Measurements from ENCODE around the gene MYOF. TPM values are rescaled to one million over a fixed set of nuclear protein-coding genes. Genes with fewer than 3 reads are reported as not detected.

MYOF gene
- total RNA-seq, 1 experiment from 2014 or later: 3.0 TPM

DNA sequence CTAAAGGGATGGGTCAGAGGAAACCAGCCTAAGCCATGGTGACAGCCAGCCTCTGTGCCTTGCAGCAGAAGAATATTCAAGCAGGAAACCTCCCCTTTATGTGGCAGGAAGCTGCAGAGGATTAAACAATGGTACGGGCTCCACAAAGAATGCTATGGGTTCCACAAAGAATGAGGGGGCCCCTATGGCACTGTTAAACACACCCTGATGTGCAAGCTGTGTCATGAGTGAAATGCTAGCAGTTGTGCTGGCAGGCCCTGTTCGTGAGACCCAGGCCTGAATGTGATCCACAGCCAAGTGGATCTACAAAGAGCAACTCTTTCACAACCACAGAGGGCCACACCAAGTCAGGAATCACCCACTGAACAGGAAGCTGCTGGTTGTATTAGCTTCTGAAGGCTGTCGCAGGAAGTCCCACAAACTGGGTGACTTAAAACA lies 68.9 kb downstream of the MYOF start:
- no peaks in the 10 kb centered on the region for H3K27me3 ChIP-seq (ENCODE audit: control insufficient read depth, insufficient read depth, low read length)
- no peak overlapping the region for H3K4me3 ChIP-seq (ENCODE audit: insufficient read depth, low read depth, low read length)
- no peaks in the 10 kb centered on the region for H3K36me3 ChIP-seq (replicated peaks; ENCODE audit: control insufficient read depth, insufficient read depth, low read length)
- DNase-seq: no peak

DNA sequence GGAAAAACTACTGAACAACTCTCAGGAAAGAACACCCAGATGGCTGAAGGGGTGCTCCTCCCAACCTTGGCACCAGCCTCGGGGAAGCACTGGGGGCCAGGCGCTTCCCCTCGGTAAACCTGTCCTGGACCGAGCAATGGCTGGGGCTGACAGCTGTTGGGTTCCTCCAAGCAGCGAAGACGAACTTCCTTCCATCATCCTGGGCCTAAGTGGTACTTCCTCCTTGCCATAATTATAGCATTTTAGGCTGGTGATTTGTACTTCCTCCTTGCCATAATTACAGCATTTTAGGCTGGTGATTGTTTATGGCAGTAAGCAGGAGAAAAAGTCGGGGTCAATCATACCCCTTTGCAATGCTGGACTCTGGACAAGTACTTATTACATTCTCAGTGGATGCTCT lies 69.3 kb downstream of the MYOF start:
- H3K4me3 ChIP-seq (ENCODE audit: insufficient read depth, low read depth, low read length): no peak overlapping the region
- no peaks in the 10 kb centered on the region for H3K27me3 ChIP-seq (ENCODE audit: control insufficient read depth, insufficient read depth, low read length)
- no peak for DNase-seq
- no peaks in the 10 kb centered on the region for H3K36me3 ChIP-seq (replicated peaks; ENCODE audit: control insufficient read depth, insufficient read depth, low read length)

DNA sequence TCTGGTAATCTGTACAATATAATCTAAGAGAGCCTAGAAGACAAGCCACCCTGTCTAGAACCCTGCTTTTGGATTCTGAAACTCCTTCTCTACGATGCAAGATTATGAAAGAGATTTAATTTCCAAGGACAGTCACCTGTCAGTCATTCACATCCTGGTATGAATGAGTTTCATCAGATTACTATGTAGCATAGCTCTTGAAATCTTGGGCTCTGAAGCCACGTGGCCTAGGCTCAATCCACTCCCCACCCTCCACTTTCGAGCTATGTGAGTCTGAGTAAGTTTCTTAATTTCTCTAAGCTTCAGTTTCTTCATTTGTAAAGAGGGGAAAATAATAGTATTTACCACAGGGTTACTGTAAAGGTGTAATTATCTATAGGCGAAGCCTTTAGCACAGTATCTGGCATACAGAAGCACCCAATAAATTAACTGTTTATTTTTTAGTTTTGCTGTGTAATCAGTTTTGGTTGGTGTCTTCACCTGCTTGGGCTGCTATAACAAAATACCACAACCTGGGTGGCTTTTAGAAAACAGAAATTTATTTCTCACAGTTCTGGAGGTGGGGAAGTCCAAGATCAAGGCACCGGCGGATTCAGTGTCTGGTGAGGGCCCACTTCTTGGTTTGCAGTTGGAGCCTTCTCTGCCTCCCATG lies 71.3 kb downstream of the MYOF start:
- no peaks in the 10 kb centered on the region for H3K36me3 ChIP-seq (replicated peaks; ENCODE audit: control insufficient read depth, insufficient read depth, low read length)
- no peak for DNase-seq
- no peak overlapping the region for H3K4me3 ChIP-seq (ENCODE audit: insufficient read depth, low read depth, low read length)
- H3K27me3 ChIP-seq (ENCODE audit: control insufficient read depth, insufficient read depth, low read length): no peaks in the 10 kb centered on the region

DNA sequence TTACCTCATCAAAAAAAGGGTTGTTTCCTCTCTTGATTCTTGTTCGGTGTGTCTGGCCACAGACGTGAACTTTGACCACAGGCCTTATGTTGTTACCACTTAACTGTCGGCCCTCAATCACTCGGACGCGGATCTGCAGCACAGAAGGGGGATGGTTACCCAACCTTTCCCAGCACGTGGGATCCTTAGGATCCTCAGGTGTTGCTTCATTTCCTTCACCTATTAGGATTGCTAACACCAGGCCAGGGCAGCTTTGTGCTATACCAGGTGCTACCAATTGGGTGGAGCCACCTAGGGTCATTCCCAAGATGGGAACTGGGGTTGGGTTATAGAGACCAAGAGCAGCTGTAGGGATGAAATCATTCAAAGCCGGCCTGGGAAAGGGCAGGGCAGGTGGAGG lies 73.4 kb downstream of the MYOF start:
- DNase-seq: no peak
- Histone ChIP-seq H3K4me3 (ENCODE audit: insufficient read depth, low read depth, low read length) (no peak overlapping the region), H3K36me3 (replicated peaks; ENCODE audit: control insufficient read depth, insufficient read depth, low read length) (no peaks in the 10 kb centered on the region), H3K27me3 (ENCODE audit: control insufficient read depth, insufficient read depth, low read length) (no peaks in the 10 kb centered on the region)

DNA sequence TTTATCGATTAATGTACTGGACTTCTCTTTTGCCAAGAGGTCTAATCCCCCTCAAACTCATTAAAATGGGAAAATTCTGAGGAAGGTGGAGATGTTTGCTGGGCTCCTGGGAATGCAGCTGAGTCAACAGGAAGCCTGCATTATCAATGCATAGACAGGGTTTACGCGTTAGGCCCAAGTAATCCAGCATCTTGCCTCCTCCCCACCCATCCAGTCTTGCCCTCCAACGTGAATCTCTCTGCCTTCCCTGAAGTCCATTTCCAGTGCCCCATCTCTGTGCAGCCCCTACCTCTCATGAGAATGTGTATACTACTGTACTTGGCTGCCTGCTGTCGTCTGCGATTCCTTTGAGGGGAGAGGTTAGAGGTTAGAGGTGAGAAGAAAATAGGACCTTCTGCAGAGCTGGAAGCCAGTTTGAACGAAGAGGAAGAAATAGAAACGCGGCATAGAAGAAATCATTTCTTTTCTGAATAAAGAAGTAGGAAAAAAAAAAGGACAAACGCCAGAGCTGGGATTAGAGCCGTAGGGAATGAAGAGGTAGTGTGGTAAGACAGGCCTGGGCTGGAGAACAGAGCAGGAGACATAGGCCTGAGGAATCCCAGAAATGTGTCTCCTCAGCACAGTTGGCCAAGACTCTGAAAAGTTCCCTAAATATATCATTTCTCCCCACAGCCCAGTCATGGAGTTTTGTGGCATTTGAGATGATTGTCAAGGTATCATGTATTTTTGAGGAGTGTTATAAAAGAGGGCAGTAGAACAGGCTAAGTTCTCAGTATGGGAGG lies 75.6 kb downstream of the MYOF start:
- Histone ChIP-seq H3K27me3 (ENCODE audit: control insufficient read depth, insufficient read depth, low read length) (no peaks in the 10 kb centered on the region), H3K36me3 (replicated peaks; ENCODE audit: control insufficient read depth, insufficient read depth, low read length) (no peaks in the 10 kb centered on the region)

DNA sequence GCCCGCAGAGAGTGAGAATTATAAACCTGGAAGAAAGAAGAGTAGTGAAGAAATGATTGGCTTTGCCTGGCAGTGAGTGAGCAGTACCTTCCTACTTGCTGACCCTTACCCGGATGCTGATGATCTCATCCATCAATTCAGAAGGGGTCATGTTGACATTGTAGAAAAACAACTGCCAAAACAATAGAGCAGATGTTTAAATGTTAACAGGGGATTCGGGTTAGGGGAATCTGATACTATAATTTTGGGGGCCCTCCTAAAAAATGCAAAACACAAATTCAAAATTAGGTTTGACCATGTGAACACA lies 78.1 kb downstream of the MYOF start:
- H3K4me3 ChIP-seq (ENCODE audit: insufficient read depth, low read depth, low read length): no peak overlapping the region
- H3K27me3 ChIP-seq (ENCODE audit: control insufficient read depth, insufficient read depth, low read length): no peaks in the 10 kb centered on the region
- H3K36me3 ChIP-seq (replicated peaks; ENCODE audit: control insufficient read depth, insufficient read depth, low read length): no peaks in the 10 kb centered on the region
- DNase-seq: no peak

More for the DNA sequence above, 75.6 kb downstream of the MYOF start:
- H3K4me3 ChIP-seq (ENCODE audit: insufficient read depth, low read depth, low read length): no peak overlapping the region
- DNase-seq: no peak

DNA sequence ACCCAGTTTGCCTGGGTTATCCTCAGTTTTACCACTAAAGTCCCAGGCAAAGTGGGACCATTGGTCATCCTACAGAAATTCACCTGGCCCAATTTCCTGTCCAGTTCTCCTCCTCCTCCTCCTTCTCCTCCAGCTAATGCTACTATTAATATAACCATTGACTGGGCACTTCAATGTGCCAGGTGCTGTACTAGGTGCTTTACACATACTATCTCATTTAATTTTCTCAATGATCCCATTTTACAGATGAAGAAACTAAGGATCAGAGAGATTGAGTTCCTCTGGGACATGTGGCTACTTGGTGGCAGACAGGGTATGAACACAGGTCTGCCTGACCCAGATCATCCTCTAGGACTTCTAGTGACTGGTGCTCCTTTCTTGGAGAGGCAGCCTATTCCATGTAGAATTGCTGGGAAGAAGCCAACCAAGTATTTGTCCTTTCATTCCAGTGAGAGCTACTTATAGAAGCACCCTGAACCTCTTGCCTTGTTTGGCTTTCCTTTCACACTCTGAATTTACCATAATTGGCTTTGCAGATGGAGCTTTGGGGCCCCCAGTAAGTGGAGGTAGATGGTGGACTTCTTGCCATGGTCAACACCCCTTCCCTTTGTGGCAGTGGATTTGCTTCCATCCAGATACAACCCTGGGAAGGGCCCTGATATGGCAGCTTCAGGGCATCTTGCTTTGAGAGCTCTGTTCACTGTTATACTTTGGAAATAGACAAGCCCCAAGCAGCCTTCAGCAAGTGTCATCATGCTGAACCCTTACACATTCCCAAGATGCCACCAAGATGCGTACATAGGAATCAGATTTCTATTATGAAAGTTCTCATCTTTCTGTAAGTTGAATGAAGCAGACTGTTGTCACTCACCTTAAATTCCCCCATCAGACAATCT lies 78.7 kb downstream of the MYOF start:
- H3K36me3 ChIP-seq (replicated peaks; ENCODE audit: control insufficient read depth, insufficient read depth, low read length): no peaks in the 10 kb centered on the region
- no peaks in the 10 kb centered on the region for H3K27me3 ChIP-seq (ENCODE audit: control insufficient read depth, insufficient read depth, low read length)
- DNase-seq: no peak
- H3K4me3 ChIP-seq (ENCODE audit: insufficient read depth, low read depth, low read length): no peak overlapping the region

DNA sequence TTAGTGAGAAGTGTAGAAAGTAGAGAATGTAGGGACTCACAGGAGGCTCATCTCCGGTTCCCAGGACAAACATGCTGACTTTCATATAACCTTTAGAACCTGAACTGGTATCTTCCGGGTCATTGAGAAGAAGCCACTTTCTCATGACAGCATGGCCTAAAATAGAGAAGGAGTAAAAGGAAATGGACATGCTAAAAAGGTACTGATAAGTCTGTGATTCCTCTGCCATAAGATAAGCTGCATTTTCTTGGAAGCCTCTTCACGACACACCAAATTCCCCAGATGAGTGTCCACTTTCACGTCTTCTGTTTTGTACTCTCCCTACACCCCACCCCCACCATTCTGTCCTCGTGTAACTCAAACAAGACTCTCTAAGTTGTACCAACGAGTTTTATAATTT lies 79.9 kb downstream of the MYOF start:
- Histone ChIP-seq H3K36me3 (replicated peaks; ENCODE audit: control insufficient read depth, insufficient read depth, low read length) (no peaks in the 10 kb centered on the region), H3K27me3 (ENCODE audit: control insufficient read depth, insufficient read depth, low read length) (no peaks in the 10 kb centered on the region), H3K4me3 (ENCODE audit: insufficient read depth, low read depth, low read length) (no peak overlapping the region)
- DNase-seq: no peak

DNA sequence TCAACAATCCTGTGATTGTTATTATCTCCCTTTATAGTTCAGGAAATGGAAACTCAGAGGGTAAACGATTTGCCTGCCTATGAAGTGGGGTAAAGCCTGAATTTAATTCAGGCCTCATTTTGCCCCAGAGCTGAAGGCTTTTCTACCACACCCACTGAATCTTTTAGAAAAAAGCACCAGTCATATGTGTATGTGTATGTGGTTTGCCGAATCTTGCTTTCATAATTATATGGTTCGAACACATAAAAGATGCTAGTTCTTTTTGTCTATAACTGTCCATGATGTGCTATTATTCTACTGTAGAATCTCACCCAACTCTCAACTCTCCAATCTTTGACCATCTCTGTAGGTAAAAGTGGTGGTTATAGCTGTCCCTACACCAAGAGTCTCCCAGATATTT lies 83.6 kb downstream of the MYOF start:
- Histone ChIP-seq H3K4me3 (ENCODE audit: insufficient read depth, low read depth, low read length) (no peak overlapping the region), H3K36me3 (replicated peaks; ENCODE audit: control insufficient read depth, insufficient read depth, low read length) (no peaks in the 10 kb centered on the region), H3K27me3 (ENCODE audit: control insufficient read depth, insufficient read depth, low read length) (no peaks in the 10 kb centered on the region)
- DNase-seq: no peak

DNA sequence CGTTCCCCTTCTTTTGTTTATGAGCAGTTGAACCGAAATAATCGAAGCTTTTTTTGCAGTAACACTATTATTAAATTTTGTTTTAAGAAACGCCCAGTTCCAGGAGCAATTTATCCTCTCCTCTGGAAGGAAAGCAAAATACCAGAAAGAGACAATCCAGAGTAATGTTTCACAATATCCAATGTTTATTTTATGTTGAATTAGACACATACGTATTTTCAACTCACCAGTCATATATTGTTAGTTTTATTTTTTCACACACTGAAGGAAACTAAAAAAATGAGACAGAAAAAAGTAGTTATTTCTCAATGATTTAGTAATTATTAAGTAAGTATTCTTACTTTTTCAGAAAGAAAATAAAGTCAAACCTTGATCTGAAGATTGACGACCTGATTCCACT lies 85.1 kb downstream of the MYOF start:
- no peaks in the 10 kb centered on the region for H3K36me3 ChIP-seq (replicated peaks; ENCODE audit: control insufficient read depth, insufficient read depth, low read length)

DNA sequence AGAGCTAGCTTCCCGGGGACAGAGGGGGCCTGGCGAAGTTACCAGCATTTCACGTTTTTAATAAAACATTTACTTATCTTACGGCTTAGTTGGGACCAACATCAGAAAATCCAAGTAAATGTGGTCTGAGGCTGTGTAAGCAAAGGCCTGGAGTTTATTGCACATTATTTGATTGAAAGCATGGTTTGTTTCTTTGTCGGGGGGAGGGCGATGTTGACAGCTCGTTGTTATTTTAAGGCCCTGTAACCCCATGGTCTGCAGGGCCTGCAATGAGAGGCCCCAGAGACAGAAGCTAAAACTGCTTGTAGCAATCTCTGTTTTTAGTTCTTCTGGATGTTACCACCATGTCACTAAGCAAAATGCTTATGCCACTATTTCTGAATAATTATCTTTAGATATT lies 88.9 kb downstream of the MYOF start:
- no peak for DNase-seq
- H3K4me3 ChIP-seq (ENCODE audit: insufficient read depth, low read depth, low read length): no peak overlapping the region
- no peaks in the 10 kb centered on the region for H3K27me3 ChIP-seq (ENCODE audit: control insufficient read depth, insufficient read depth, low read length)
- no peaks in the 10 kb centered on the region for H3K36me3 ChIP-seq (replicated peaks; ENCODE audit: control insufficient read depth, insufficient read depth, low read length)

More for the DNA sequence above, 85.1 kb downstream of the MYOF start:
- no peak for DNase-seq
- no peaks in the 10 kb centered on the region for H3K27me3 ChIP-seq (ENCODE audit: control insufficient read depth, insufficient read depth, low read length)
- no peak overlapping the region for H3K4me3 ChIP-seq (ENCODE audit: insufficient read depth, low read depth, low read length)

DNA sequence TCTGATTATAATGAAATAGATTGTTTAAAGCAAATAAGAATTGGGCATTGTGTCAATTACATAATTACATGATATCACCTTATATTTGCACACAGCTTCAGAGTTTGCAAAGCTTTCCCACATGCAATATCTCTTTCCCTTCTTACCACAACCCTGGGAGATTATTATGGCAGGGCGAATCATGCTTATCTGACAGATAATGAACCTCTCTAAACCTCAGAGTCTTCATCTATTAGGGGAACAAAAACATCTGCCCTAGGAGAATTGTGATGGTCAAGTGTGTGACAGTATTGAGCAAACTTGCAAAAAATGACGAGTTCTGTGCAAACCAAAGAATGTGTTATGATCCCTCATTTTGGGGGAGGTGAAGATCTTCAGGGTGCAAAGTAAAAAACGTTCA lies 90.0 kb downstream of the MYOF start:
- H3K36me3 ChIP-seq (replicated peaks; ENCODE audit: control insufficient read depth, insufficient read depth, low read length): no peaks in the 10 kb centered on the region
- no peak overlapping the region for H3K4me3 ChIP-seq (ENCODE audit: insufficient read depth, low read depth, low read length)
- DNase-seq: no peak
- no peaks in the 10 kb centered on the region for H3K27me3 ChIP-seq (ENCODE audit: control insufficient read depth, insufficient read depth, low read length)

DNA sequence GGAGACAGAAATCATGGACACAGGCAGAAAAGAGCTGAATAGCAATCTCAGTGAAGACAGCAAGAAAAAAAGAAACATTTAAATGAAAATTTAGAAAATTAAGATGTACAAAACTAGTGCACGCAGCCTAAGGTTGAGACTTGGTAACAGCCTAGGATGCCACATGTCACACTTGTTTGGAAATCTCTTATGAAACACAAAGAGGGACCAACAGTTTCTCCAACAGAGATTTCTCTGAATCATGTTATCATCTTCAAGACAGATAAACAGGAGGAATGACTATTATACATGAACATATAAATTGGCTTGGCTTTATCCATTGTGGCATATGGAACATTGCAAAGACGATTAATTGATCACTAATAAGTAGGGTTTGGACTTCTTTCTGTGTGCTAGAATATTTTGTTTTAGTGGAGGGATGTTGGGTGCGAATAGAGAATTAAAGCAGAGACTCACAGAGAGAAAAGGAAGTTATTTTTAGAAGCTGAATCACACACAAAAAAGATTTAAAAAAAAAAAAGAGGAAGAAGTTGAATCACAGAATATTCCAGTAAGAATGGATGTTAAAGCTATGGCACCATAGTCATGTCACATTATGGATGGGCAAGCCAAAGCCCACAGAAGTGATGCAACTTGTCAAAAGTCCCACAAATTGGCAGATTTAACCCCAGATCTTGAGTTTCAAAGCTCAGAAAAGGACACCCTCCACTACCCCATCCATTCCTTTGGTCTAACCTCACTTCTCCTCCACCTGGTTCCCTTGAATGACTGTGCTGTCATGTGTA lies 91.6 kb downstream of the MYOF start:
- H3K36me3 ChIP-seq (replicated peaks; ENCODE audit: control insufficient read depth, insufficient read depth, low read length): no peaks in the 10 kb centered on the region
- H3K27me3 ChIP-seq (ENCODE audit: control insufficient read depth, insufficient read depth, low read length): no peaks in the 10 kb centered on the region
- H3K4me3 ChIP-seq (ENCODE audit: insufficient read depth, low read depth, low read length): no peak overlapping the region
- no peak for DNase-seq

DNA sequence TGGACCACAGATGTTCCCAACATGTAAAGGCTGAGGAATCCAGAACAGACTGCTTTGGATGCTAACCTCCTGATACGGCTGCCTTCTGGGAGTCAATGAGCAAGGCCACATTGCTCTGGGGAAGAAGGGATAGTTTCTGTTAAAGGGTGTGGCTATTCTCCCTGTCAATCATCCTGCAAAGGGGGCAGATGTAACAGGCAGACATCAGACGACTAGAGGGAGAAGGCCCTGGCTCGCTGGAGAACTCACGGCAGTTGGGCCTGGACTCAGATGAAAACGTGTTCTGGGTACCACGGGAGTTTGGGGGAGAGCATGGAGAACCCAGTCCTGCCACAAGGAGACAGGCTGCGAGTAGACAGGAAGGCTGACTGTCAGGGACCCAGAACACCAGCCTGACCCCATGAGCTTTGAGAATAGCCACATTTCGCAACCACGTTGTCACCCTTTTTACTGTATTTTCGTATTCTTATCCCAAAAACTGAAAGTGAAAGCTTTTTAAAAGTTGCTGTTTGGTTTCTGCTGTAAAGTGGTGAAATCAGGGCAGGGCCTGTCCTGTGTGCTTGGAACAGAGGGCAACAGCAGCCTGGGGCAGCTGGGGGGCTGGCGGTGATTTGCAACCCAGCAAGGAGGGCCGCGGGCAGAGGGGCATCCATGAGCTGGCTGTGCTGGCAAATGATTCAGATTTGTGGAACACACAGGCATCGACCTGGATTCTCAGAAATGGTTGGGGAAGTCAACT lies 95.3 kb downstream of the MYOF start:
- no peak for DNase-seq
- H3K36me3 ChIP-seq (replicated peaks; ENCODE audit: control insufficient read depth, insufficient read depth, low read length): no peaks in the 10 kb centered on the region
- H3K27me3 ChIP-seq (ENCODE audit: control insufficient read depth, insufficient read depth, low read length): no peaks in the 10 kb centered on the region
- no peak overlapping the region for H3K4me3 ChIP-seq (ENCODE audit: insufficient read depth, low read depth, low read length)
